HepG2 (cell line): ENCODE results near the gene XPR1. TPM values are rescaled to one million over a fixed set of nuclear protein-coding genes. Genes with fewer than 3 reads are reported as not detected.

Experiments used
- ATAC-seq: fragments of 200-7000 bp; cut with Tn5 transposase; 3 replicates; pipeline ENCODE4 v1.9.1; 2020; ENCODE audit warnings: mild to moderate bottlenecking, moderate library complexity
- BruUV-seq: library from RNA; stranded (reverse); fragments of 400-500 nt; replicated peaks from 2 replicates; lab custom pipeline; 2021; lab: Mats Ljungman, UMichigan
- CTCF ChIA-PET: fragments of 300-600 bp; formaldehyde crosslinking; extraction: SDS; loops from one replicate; lab custom pipeline; 2021; ENCODE audit warnings: low total read pairs, inconsistent platforms, low intra/inter-chr PET ratio; lab: Yijun Ruan, JAX
- POLR2A ChIA-PET: fragments of 350-600 bp; sonication (Branson Sonifier 250); formaldehyde crosslinking; loops from one replicate; lab custom pipeline; 2020; ENCODE audit warnings: antibody characterized with exemption, inconsistent platforms; lab: Yijun Ruan, JAX
- DNase-seq: peaks from one replicate; pipeline ENCODE4 v3.0.0-alpha.2; 2015; ENCODE audit warnings: low spot score
- FAIRE-seq: peaks from 3 replicates; lab custom pipeline; 2011; peaks lifted over from hg19 to GRCh38; lab: Jason Lieb, UNC
- H2AFZ ChIP-seq: one replicate; pipeline ENCODE4 v1.6.1; 2011; ENCODE audit warnings: low read length, inconsistent platforms
- H3K27ac ChIP-seq: fragments of 300-600 bp; 3 replicates; pipeline ENCODE4 v1.8.0; 2011; ENCODE audit warnings: mixed run types, mild to moderate bottlenecking, mixed read lengths, low read length, inconsistent platforms; ENCODE audit not compliant: insufficient read depth; ENCODE audit errors: extremely low read length
- H3K27me3 ChIP-seq, 2 experiments: fragments of 200-600 bp in 1 of 2; 2 replicates in 1 of 2; 3 replicates in 1 of 2; pipeline versions ENCODE4 v1.6.0 to v1.8.0; 2011; ENCODE audit warnings: low read length in 2 of 2, mild to moderate bottlenecking in 2 of 2, moderate library complexity in 2 of 2, inconsistent platforms in 1 of 2; ENCODE audit not compliant: insufficient read depth in 2 of 2, control insufficient read depth in 1 of 2
- H3K36me3 ChIP-seq, 2 experiments: fragments of 200-600 bp in 1 of 2; replicated peaks in 1 of 2; 2 replicates in 1 of 2; 3 replicates in 1 of 2; pipeline versions ENCODE4 v1.5.1 to v1.8.0; 2011; ENCODE audit warnings: low read length in 2 of 2, inconsistent platforms in 1 of 2; ENCODE audit not compliant: insufficient read depth in 2 of 2, control insufficient read depth in 1 of 2
- H3K4me1 ChIP-seq: 2 replicates; pipeline ENCODE4 v1.5.1; 2012; ENCODE audit warnings: low read length, inconsistent platforms; ENCODE audit not compliant: insufficient read depth
- H3K4me2 ChIP-seq: 2 replicates; pipeline ENCODE4 v1.6.0; 2011; ENCODE audit warnings: low read depth, low read length, inconsistent platforms
- H3K4me3 ChIP-seq, 3 experiments: fragments of 200-600 bp in 1 of 3; sonication (generic), shearing (Covaris generic) in 1 of 3; replicated peaks in 1 of 3; 2 replicates each; pipeline ENCODE4 v1.5.1; 2011 to 2016; ENCODE audit warnings: low read length in 3 of 3, inconsistent platforms in 2 of 3, low read depth in 2 of 3, mild to moderate bottlenecking in 2 of 3, control low read depth in 1 of 3, mixed read lengths in 1 of 3; ENCODE audit not compliant: insufficient read depth in 1 of 3
- H3K79me2 ChIP-seq: one replicate; pipeline ENCODE4 v1.6.1; 2011; ENCODE audit warnings: low read length, inconsistent platforms; ENCODE audit not compliant: insufficient read depth
- H3K9ac ChIP-seq: 2 replicates; pipeline ENCODE4 v1.6.0; 2011; ENCODE audit warnings: mild to moderate bottlenecking, low read depth, low read length, inconsistent platforms; ENCODE audit not compliant: insufficient read depth
- H3K9me3 ChIP-seq: 2 replicates; pipeline ENCODE4 v1.5.1; 2012; ENCODE audit warnings: mild to moderate bottlenecking, low read length
- H4K20me1 ChIP-seq: 2 replicates; pipeline ENCODE4 v1.6.0; 2011; ENCODE audit warnings: inconsistent platforms, mild to moderate bottlenecking, low read length, moderate library complexity; ENCODE audit not compliant: insufficient read depth
- E2F5 ChIP-seq: sonication (generic); formaldehyde crosslinking; conservative IDR thresholded peaks from 2 replicates; pipeline ENCODE4 v1.4.0; 2020; ENCODE audit warnings: missing genetic modification reagents
- HMG20B ChIP-seq: conservative IDR thresholded peaks from 2 replicates; pipeline ENCODE4 v1.6.1; 2016; ENCODE audit warnings: missing genetic modification reagents, missing compliant biosample characterization
- TEAD2 ChIP-seq: sonication (generic); formaldehyde crosslinking; IDR thresholded peaks from 2 replicates; pipeline ENCODE4 v1.9.0; 2021; ENCODE audit warnings: missing genetic modification reagents
- THAP7 ChIP-seq: sonication (generic); formaldehyde crosslinking; IDR thresholded peaks from 2 replicates; pipeline ENCODE4 v1.8.1; 2023; ENCODE audit warnings: mild to moderate bottlenecking, missing genetic modification reagents
- THRA ChIP-seq: sonication (generic); formaldehyde crosslinking; IDR thresholded peaks from 2 replicates; pipeline ENCODE4 v1.4.0; 2020; ENCODE audit warnings: missing genetic modification reagents, borderline replicate concordance
- ZBTB4 ChIP-seq: sonication (generic); formaldehyde crosslinking; IDR thresholded peaks from 2 replicates; pipeline ENCODE4 v1.4.0; 2020; ENCODE audit warnings: missing genetic modification reagents, mild to moderate bottlenecking, borderline replicate concordance
- ZNF574 ChIP-seq: sonication (generic); formaldehyde crosslinking; IDR thresholded peaks from 2 replicates; pipeline ENCODE4 v1.4.0; 2020; ENCODE audit warnings: missing genetic modification reagents
- ZNF749 ChIP-seq: sonication (generic); formaldehyde crosslinking; IDR thresholded peaks from 2 replicates; pipeline ENCODE4 v1.8.0; 2022; ENCODE audit warnings: mild to moderate bottlenecking, missing genetic modification reagents, moderate library complexity, borderline replicate concordance
- in situ Hi-C: cut with HindIII; loops from 2 replicates; pipeline ENCODE4 v1.10.0; 2017; ENCODE audit warnings: low pct_unique_long_range_greater_than_20kb; ENCODE audit not compliant: extremely low pct_ligation_motif_present
- intact Hi-C: fragments of 100-400 bp; cut with micrococcal nuclease; formaldehyde crosslinking; loops from one replicate; pipeline ENCODE4 v1.10.0; 2022; ENCODE audit not compliant: unreplicated experiment
- polyA plus RNA-seq, 8 experiments: library from polyadenylated mRNA; depleted of rRNA in 3 of 8; stranded (reverse) in 7 of 8; unstranded in 1 of 8; fragments of >200 nt; fragmentation: Illumina TruSeq in 4 of 8; extraction: Trizol in 4 of 8; gene quantifications; 2 replicates each; pipeline versions ENCODE4 v1.2.1 to v1.2.3, GENCODE V29; 2011 to 2016; ENCODE audit warnings: low read depth in 4 of 8, missing spikeins in 1 of 8, mixed read lengths in 1 of 8; ENCODE audit not compliant: insufficient read depth in 1 of 8
- total RNA-seq, 5 experiments: library from RNA; depleted of rRNA; stranded (reverse); fragments of >200 nt; fragmentation: Illumina TruSeq; extraction: Trizol; gene quantifications; 2 replicates each; pipeline ENCODE4 v1.2.3, GENCODE V29; 2016; ENCODE audit warnings: low read depth in 1 of 5

XPR1 gene
- total and polyA plus RNA-seq, 2 of the 13 experiments (the other 11 are each of a cell fraction or from before 2014, with no cell fraction given): 22.3 to 23.6 TPM

GRCh38 chr1:180805316-180805715 is 173.5 kb downstream of the XPR1 start:
- CTCF ChIA-PET: no interaction called here
- no peak for FAIRE-seq
- Histone ChIP-seq H3K27ac (no peak overlapping the region), H3K9ac (no peak overlapping the region), H3K4me3 (no peak overlapping the region), H3K4me1 (no peaks in the 10 kb centered on the region), H4K20me1 (no peaks in the 10 kb centered on the region), H3K79me2 (no peaks in the 10 kb centered on the region), H3K4me2 (no peak overlapping the region), H2AFZ (no peak overlapping the region), H3K9me3 (no peaks in the 10 kb centered on the region), H3K27me3 (no peaks in the 10 kb centered on the region), H3K36me3 (peaks cover 0 to 3% of the 10 kb centered on the region in 2 experiments; a peak in 3 of 5 replicates)
- POLR2A ChIA-PET: no interaction called here
- no TSS peak for BruUV-seq
- no peak for DNase-seq
- ATAC-seq: no peak
- intact Hi-C loops: no loop called here
- TF ChIP-seq HMG20B (no peak), ZNF574 (CRISPR knock-in tag) (no peak), ZNF749 (CRISPR knock-in tag) (no peak), THAP7 (CRISPR knock-in tag) (no peak), E2F5 (CRISPR knock-in tag) (no peak), ZBTB4 (no peak), THRA (CRISPR knock-in tag) (no peak), TEAD2 (CRISPR knock-in tag) (no peak)
- TF ChIP-seq, all 625 proteins: peak for 0
- in situ Hi-C loops: no loop called here
